Measurements from ENCODE around the gene GALNT10. TPM values are rescaled to one million over a fixed set of nuclear protein-coding genes. Genes with fewer than 3 reads are reported as not detected.

GALNT10 gene
- total RNA-seq, 2 donors from 2014 or later = 30.2 to 43.4 TPM

DNA sequence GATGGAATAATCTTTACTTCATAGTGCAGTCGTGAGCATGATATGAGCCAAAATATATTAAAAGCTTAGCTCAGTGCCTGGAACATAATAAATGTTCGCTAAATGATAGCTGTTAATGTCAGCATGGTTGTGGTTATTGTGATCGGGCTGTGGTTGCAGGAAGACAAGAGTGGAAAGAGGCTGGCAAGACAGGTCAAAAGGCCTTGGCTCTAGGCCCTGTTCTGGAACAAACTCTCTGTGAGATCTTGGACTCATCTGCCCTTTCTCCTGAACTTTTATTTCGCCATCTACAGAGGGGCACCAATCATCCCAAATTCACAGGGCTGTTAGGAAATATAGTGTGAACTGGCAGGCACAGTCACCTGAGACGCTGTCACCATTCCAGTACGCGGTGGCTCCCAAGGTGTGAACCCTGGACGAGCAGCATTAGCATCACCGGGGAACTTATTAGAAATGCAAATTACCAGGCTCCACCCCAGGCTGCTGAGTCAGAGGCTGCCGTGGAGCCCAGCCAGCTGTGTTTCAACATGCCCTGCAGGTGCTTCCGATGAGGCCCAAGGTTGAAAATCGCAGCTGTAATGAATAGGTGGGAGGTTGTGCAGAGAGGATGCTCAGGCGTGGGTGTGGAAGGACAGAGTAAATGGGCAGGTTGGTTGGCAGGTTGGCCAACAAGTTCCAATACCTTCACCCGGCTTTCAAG lies 205.0 kb downstream of the GALNT10 start:
- Histone ChIP-seq H3K9ac (ENCODE audit: extremely low read depth, low read length, poor library complexity, severe bottlenecking) (no peak overlapping the region), H3K4me3 (ENCODE audit: low read length) (no peak overlapping the region)
- H3K27ac Mint-ChIP-seq = no peak overlapping the region

DNA sequence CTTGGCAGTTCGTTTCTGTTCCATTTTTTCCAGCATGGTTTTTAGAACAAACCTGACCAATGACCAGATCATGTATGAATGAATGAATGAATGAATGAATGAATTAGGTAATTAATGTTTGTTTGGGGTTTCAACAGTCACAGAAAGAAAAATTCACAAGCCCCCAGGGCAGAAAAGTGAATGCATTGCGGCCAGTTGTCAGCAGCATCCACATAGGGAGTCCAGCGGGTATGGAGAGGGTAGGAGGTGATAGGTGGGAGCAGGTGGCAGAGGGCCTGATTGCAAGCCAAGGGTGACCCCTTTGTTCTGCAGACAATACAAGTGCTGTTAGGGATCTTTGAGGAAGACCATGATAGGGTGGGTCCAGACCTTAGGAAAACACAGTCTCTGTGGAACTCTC lies 205.6 kb downstream of the GALNT10 start:
- H3K36me3 Mint-ChIP-seq (ENCODE audit: low read depth) = peaks cover 20% of the 10 kb centered on the region
- no peaks in the 10 kb centered on the region for H3K9me3 ChIP-seq (ENCODE audit: control insufficient read depth, low read length)
- no peaks in the 10 kb centered on the region for H3K4me1 ChIP-seq (ENCODE audit: control insufficient read depth, insufficient read depth, low read length)
- H3K36me3 ChIP-seq (ENCODE audit: control insufficient read depth, insufficient read depth, low read length) = peaks cover 46% of the 10 kb centered on the region
- H3K4me1 Mint-ChIP-seq = no peaks in the 10 kb centered on the region
- DNase-seq = no peak
- H3K9ac ChIP-seq (ENCODE audit: extremely low read depth, low read length, poor library complexity, severe bottlenecking) = no peak overlapping the region
- H3K4me3 ChIP-seq (ENCODE audit: low read length) = no peak overlapping the region
- no peaks in the 10 kb centered on the region for H3K9me3 Mint-ChIP-seq
- no peak overlapping the region for H3K27ac Mint-ChIP-seq
- no peaks in the 10 kb centered on the region for H3K27me3 ChIP-seq (ENCODE audit: control insufficient read depth, insufficient read depth, low read length, poor library complexity, severe bottlenecking)
- H3K27ac ChIP-seq (ENCODE audit: low read depth, low read length) = no peak overlapping the region
- 80 to 93% methylated on average over 1 to 3 of the region's 3 CpGs for WGBS, 2 experiments (ENCODE audit: insufficient coverage in 1 of 2, insufficient read length in 1 of 2)
- H3K4me3 Mint-ChIP-seq = no peak overlapping the region
- H3K27me3 Mint-ChIP-seq (ENCODE audit: insufficient read depth) = peaks cover 12% of the 10 kb centered on the region
- TF ChIP-seq, protein P1, sequence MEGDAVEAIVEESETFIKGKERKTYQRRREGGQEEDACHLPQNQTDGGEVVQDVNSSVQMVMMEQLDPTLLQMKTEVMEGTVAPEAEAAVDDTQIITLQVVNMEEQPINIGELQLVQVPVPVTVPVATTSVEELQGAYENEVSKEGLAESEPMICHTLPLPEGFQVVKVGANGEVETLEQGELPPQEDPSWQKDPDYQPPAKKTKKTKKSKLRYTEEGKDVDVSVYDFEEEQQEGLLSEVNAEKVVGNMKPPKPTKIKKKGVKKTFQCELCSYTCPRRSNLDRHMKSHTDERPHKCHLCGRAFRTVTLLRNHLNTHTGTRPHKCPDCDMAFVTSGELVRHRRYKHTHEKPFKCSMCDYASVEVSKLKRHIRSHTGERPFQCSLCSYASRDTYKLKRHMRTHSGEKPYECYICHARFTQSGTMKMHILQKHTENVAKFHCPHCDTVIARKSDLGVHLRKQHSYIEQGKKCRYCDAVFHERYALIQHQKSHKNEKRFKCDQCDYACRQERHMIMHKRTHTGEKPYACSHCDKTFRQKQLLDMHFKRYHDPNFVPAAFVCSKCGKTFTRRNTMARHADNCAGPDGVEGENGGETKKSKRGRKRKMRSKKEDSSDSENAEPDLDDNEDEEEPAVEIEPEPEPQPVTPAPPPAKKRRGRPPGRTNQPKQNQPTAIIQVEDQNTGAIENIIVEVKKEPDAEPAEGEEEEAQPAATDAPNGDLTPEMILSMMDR (conservative IDR thresholded peaks at IDR 0.05) = no peak

More for the DNA sequence above, 205.0 kb downstream of the GALNT10 start:
- Histone ChIP-seq H3K27me3 (ENCODE audit: control insufficient read depth, insufficient read depth, low read length, poor library complexity, severe bottlenecking) (no peaks in the 10 kb centered on the region), H3K27ac (ENCODE audit: low read depth, low read length) (no peak overlapping the region), H3K9me3 (ENCODE audit: control insufficient read depth, low read length) (no peaks in the 10 kb centered on the region), H3K36me3 (ENCODE audit: control insufficient read depth, insufficient read depth, low read length) (peaks cover 52% of the 10 kb centered on the region), H3K4me1 (ENCODE audit: control insufficient read depth, insufficient read depth, low read length) (no peaks in the 10 kb centered on the region)
- Mint-ChIP-seq H3K4me1 (peaks cover 2% of the 10 kb centered on the region), H3K9me3 (no peaks in the 10 kb centered on the region), H3K27me3 (ENCODE audit: insufficient read depth) (peaks cover 6% of the 10 kb centered on the region), H3K36me3 (ENCODE audit: low read depth) (peaks cover 21% of the 10 kb centered on the region), H3K4me3 (no peak overlapping the region)
- DNase-seq = peak; percentile 82
- TF ChIP-seq, protein P1 (conservative IDR thresholded peaks at IDR 0.05) = no peak
- WGBS, 2 experiments (ENCODE audit: insufficient coverage in 1 of 2, insufficient read length in 1 of 2) = 62 to 73% methylated on average over 9 to 14 of the region's 14 CpGs

DNA sequence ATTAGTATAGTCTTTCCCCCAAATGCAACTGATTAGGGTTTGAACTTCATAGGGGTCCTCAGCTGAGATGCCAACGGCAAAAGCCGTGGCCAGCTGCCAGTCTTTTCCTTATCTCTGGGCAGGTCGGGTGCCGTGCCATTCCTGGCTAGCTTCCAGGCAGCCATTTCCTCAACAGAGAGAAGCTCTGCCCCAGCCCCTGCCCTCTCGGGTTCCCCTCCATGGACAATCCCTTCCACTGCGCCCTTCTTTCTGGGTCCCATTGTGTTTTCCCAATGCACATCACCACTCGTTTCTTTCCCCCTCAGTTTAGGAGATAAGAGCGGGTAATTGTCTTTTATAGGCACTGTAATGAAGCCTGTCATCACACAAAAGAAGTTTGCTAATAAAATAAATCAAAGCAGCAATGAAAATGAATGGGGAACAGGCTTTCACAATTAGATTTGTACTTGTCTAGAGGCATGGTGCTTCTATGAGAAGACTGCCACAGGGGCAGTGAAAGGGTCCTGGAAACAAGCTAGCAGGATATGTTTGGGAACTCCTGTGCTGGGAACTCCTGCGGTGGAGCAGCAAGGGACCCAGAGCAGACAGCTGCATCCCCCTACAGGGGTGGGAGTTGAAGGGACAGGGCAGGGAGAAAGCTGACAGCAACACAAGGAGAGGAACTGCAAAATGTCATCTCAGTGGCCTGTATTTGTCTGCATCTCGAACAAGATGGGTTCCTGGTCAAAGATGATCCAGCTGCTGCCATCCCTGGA lies 207.3 kb downstream of the GALNT10 start:
- Mint-ChIP-seq H3K27me3 (ENCODE audit: insufficient read depth) (peaks cover 27% of the 10 kb centered on the region), H3K4me1 (no peaks in the 10 kb centered on the region), H3K27ac (no peak overlapping the region), H3K36me3 (ENCODE audit: low read depth) (peaks cover 5% of the 10 kb centered on the region), H3K4me3 (no peak overlapping the region), H3K9me3 (no peaks in the 10 kb centered on the region)
- Histone ChIP-seq H3K36me3 (ENCODE audit: control insufficient read depth, insufficient read depth, low read length) (peaks cover 32% of the 10 kb centered on the region), H3K9me3 (ENCODE audit: control insufficient read depth, low read length) (no peaks in the 10 kb centered on the region), H3K4me1 (ENCODE audit: control insufficient read depth, insufficient read depth, low read length) (no peaks in the 10 kb centered on the region), H3K4me3 (ENCODE audit: low read length) (no peak overlapping the region), H3K27me3 (ENCODE audit: control insufficient read depth, insufficient read depth, low read length, poor library complexity, severe bottlenecking) (no peaks in the 10 kb centered on the region), H3K27ac (ENCODE audit: low read depth, low read length) (no peak overlapping the region), H3K9ac (ENCODE audit: extremely low read depth, low read length, poor library complexity, severe bottlenecking) (no peak overlapping the region)
- TF ChIP-seq, protein P1 (conservative IDR thresholded peaks at IDR 0.05) = no peak
- WGBS, 2 experiments (ENCODE audit: insufficient coverage in 1 of 2, insufficient read length in 1 of 2) = 97% methylated on average over 7 to 10 of the region's 10 CpGs
- no peak for DNase-seq

Measured in endodermal cell (in vitro differentiated cells).